ENCODE measurements around the gene PCDH12.

DNA sequence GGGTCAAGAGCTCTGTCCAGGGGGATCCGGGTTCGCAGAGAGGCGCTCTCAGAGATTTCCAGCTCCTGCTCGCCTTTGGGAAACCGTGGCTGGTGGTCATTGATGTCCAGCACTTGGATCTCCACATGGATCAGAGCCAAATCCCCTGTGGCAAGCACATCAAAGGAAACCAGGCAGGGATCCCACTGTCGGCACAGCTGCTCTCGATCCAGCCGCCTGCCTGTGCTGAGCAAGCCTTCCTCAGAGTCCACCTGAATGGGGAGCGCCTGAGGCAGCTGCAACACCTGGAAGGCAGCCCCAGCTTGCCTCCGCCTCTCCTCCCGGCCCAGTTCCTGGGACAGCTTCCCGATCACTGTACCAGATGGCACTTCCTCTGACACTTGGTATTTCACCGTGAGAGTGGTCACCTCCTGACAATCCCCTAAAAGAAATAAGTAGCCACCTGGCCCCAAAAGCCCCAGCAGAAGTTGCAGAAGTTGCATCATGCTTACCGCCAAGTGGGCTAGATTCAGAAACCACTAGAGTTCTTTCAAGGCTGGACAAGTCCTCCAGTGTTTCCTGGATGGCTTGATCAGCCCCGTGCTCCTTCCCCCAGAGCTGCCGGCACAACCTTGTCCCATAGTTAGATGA lies 520 bp downstream of the PCDH12 start:
- TF ChIP-seq POLR2AphosphoS5 (IDR thresholded peaks at IDR 0.05; ENCODE audit: low read depth, low read length) (no peak), SIN3A (IDR thresholded peaks at IDR 0.05; ENCODE audit: borderline replicate concordance, insufficient read depth, low read length) (no peak), FOXP2 (optimal IDR thresholded peaks at IDR 0.05; ENCODE audit: borderline replicate concordance, extremely low read depth, extremely low read length, insufficient read depth) (no peak), TAF1 (IDR thresholded peaks at IDR 0.05; ENCODE audit: borderline replicate concordance, insufficient read depth, low read length) (no peak)
- TF ChIP-seq, protein P1, sequence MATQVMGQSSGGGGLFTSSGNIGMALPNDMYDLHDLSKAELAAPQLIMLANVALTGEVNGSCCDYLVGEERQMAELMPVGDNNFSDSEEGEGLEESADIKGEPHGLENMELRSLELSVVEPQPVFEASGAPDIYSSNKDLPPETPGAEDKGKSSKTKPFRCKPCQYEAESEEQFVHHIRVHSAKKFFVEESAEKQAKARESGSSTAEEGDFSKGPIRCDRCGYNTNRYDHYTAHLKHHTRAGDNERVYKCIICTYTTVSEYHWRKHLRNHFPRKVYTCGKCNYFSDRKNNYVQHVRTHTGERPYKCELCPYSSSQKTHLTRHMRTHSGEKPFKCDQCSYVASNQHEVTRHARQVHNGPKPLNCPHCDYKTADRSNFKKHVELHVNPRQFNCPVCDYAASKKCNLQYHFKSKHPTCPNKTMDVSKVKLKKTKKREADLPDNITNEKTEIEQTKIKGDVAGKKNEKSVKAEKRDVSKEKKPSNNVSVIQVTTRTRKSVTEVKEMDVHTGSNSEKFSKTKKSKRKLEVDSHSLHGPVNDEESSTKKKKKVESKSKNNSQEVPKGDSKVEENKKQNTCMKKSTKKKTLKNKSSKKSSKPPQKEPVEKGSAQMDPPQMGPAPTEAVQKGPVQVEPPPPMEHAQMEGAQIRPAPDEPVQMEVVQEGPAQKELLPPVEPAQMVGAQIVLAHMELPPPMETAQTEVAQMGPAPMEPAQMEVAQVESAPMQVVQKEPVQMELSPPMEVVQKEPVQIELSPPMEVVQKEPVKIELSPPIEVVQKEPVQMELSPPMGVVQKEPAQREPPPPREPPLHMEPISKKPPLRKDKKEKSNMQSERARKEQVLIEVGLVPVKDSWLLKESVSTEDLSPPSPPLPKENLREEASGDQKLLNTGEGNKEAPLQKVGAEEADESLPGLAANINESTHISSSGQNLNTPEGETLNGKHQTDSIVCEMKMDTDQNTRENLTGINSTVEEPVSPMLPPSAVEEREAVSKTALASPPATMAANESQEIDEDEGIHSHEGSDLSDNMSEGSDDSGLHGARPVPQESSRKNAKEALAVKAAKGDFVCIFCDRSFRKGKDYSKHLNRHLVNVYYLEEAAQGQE (IDR thresholded peaks at IDR 0.05; ENCODE audit: insufficient read depth in 1 of 2, low read depth in 2 of 2, low read length in 2 of 2) = no peak
